CD14-positive monocyte (primary cell): Measurements from ENCODE around the gene KMT2C. TPM values are rescaled to one million over a fixed set of nuclear protein-coding genes. Genes with fewer than 3 reads are reported as not detected.

Source experiments
- DNase-seq, 3 donors: peaks; one replicate each; pipeline ENCODE4 v3.0.0-alpha.2; 2011 to 2022
- H2AFZ ChIP-seq: 2 replicates; pipeline ENCODE4 v1.6.0; 2012; ENCODE audit warnings: mild to moderate bottlenecking, low read depth, low read length, inconsistent platforms; ENCODE audit not compliant: insufficient read depth, poor library complexity, severe bottlenecking
- H3K27ac ChIP-seq, 2 donors: 1 replicate in 1 of 2; 2 replicates in 1 of 2; pipeline ENCODE4 v1.5.1; 2012 to 2013; ENCODE audit warnings: low read length in 2 of 2, control low read depth in 1 of 2, inconsistent platforms in 1 of 2, low read depth in 1 of 2, mild to moderate bottlenecking in 1 of 2
- H3K27me3 ChIP-seq, 2 donors: one replicate each; pipeline versions ENCODE4 v1.6.0 to v1.6.1; 2011 to 2013; ENCODE audit warnings: low read length in 2 of 2; ENCODE audit not compliant: control insufficient read depth in 2 of 2, insufficient read depth in 2 of 2
- H3K36me3 ChIP-seq, 2 donors: replicated peaks in 1 of 2; 1 replicate in 1 of 2; 2 replicates in 1 of 2; pipeline versions ENCODE4 v1.5.1 to v1.6.1; 2012 to 2013; ENCODE audit warnings: low read length in 2 of 2, control low read depth in 1 of 2, inconsistent platforms in 1 of 2, mild to moderate bottlenecking in 1 of 2; ENCODE audit not compliant: insufficient read depth in 2 of 2, control insufficient read depth in 1 of 2
- H3K4me1 ChIP-seq, 2 donors: 1 replicate in 1 of 2; 2 replicates in 1 of 2; pipeline versions ENCODE4 v1.5.1 to v1.6.1; 2012 to 2013; ENCODE audit warnings: low read length in 2 of 2, control low read depth in 1 of 2, inconsistent platforms in 1 of 2, mild to moderate bottlenecking in 1 of 2, moderate library complexity in 1 of 2; ENCODE audit not compliant: insufficient read depth in 2 of 2, control insufficient read depth in 1 of 2
- H3K4me2 ChIP-seq: replicated peaks from 2 replicates; pipeline ENCODE3; 2012; ENCODE audit warnings: low read length, moderate library complexity, mild to moderate bottlenecking; ENCODE audit not compliant: poor library complexity, severe bottlenecking; ENCODE audit errors: extremely low read depth
- H3K4me3 ChIP-seq, 3 experiments: fragments of 200-600 bp in 1 of 3; sonication (generic) in 1 of 3; replicated peaks in 1 of 3; 1 replicate in 2 of 3; 2 replicates in 1 of 3; pipeline ENCODE4 v1.5.1; 2011 to 2013; ENCODE audit warnings: low read length in 3 of 3, mild to moderate bottlenecking in 3 of 3, control low read depth in 2 of 3, low read depth in 2 of 3, inconsistent platforms in 1 of 3, moderate library complexity in 1 of 3
- H3K79me2 ChIP-seq: 2 replicates; pipeline ENCODE4 v1.6.0; 2012; ENCODE audit warnings: mild to moderate bottlenecking, control low read depth, inconsistent platforms, low read length, moderate library complexity; ENCODE audit not compliant: insufficient read depth
- H3K9ac ChIP-seq: 2 replicates; pipeline ENCODE4 v1.6.0; 2017; ENCODE audit warnings: low read length, mild to moderate bottlenecking; ENCODE audit not compliant: insufficient read depth, poor library complexity, severe bottlenecking
- H3K9me3 ChIP-seq, 2 donors: replicated peaks in 1 of 2; 1 replicate in 1 of 2; 2 replicates in 1 of 2; pipeline versions ENCODE4 v1.5.1 to v1.6.1; 2012 to 2013; ENCODE audit warnings: low read length in 2 of 2, control low read depth in 1 of 2; ENCODE audit not compliant: control insufficient read depth in 1 of 2, insufficient read depth in 1 of 2
- H4K20me1 ChIP-seq: 2 replicates; pipeline ENCODE4 v1.6.0; 2012; ENCODE audit warnings: mild to moderate bottlenecking, low read length, control low read depth, moderate library complexity; ENCODE audit not compliant: insufficient read depth
- H3K27ac Mint-ChIP-seq, 7 donors: one replicate each; pipeline ENCODE4 v1.8.0; 2020; ENCODE audit warnings: mild to moderate bottlenecking in 7 of 7, mixed read lengths in 7 of 7, moderate library complexity in 6 of 7, inconsistent platforms in 2 of 7
- H3K27me3 Mint-ChIP-seq, 3 donors: one replicate each; pipeline ENCODE4 v1.8.0; 2021 to 2022; ENCODE audit warnings: low read depth in 3 of 3, mild to moderate bottlenecking in 3 of 3, mixed read lengths in 3 of 3, moderate library complexity in 3 of 3, inconsistent platforms in 1 of 3
- H3K36me3 Mint-ChIP-seq, 2 donors: one replicate each; pipeline ENCODE4 v1.8.0; 2020; ENCODE audit warnings: mixed read lengths in 2 of 2, inconsistent platforms in 1 of 2, mild to moderate bottlenecking in 1 of 2
- H3K4me1 Mint-ChIP-seq: one replicate; pipeline ENCODE4 v1.8.0; 2020; ENCODE audit warnings: mild to moderate bottlenecking, mixed read lengths
- H3K4me3 Mint-ChIP-seq, 2 donors: one replicate each; pipeline ENCODE4 v1.8.0; 2020; ENCODE audit warnings: mild to moderate bottlenecking in 2 of 2, mixed read lengths in 2 of 2, moderate library complexity in 1 of 2
- H3K9me3 Mint-ChIP-seq, 7 donors: one replicate each; pipeline ENCODE4 v1.8.0; 2020 to 2022; ENCODE audit warnings: mixed read lengths in 7 of 7, mild to moderate bottlenecking in 6 of 7, moderate library complexity in 6 of 7, inconsistent platforms in 2 of 7
- WGBS: methylation state at CpG from one replicate; pipeline ENCODE4 v1.1.5; 2013; ENCODE audit warnings: missing lambda C conversion rate; ENCODE audit not compliant: insufficient coverage; 5-methylcytosine and 5-hydroxymethylcytosine counted together
- intact Hi-C, 2 donors: fragments of 100-400 bp; cut with micrococcal nuclease; formaldehyde crosslinking; loops; one replicate each; pipeline versions ENCODE4 v1.15.0 to v1.15.1; 2023
- polyA plus RNA-seq, 3 donors: library from polyadenylated mRNA; depleted of rRNA in 1 of 3; unstranded in 2 of 3; stranded (reverse) in 1 of 3; fragments of 300-500 nt in 2 of 3; fragments of >200 nt in 1 of 3; fragmentation: Illumina TruSeq in 2 of 3; gene quantifications; 1 replicate in 2 of 3; 2 replicates in 1 of 3; pipeline ENCODE4 v1.2.3, GENCODE V29; 2012 to 2021
- TF ChIP-seq, protein P1 (sequence below): fragments of 200-600 bp; IDR thresholded peaks from one replicate; pipeline ENCODE4 v1.8.0; 2022; ENCODE audit warnings: antibody characterized with exemption, mild to moderate bottlenecking

The KMT2C gene
- polyA plus RNA-seq, 3 donors = 4.5 to 26.1 (median 7.3) TPM

- no peaks in the 10 kb centered on the region for H3K9me3 ChIP-seq
- no peaks in the 10 kb centered on the region for H3K27me3 ChIP-seq
- H3K27ac Mint-ChIP-seq = no peak overlapping the region
- no peaks in the 10 kb centered on the region for H3K4me1 ChIP-seq
- intact Hi-C loops = no loop called here
- DNase-seq = no peak
- no peaks in the 10 kb centered on the region for H3K4me1 Mint-ChIP-seq
- no peak overlapping the region for H3K4me3 Mint-ChIP-seq
- no peak overlapping the region for H3K4me3 ChIP-seq
- H4K20me1 ChIP-seq = no peaks in the 10 kb centered on the region
- 100% methylated on average over 2 of the region's 4 CpGs for whole genome bisulfite sequencing
- H3K79me2 ChIP-seq = no peaks in the 10 kb centered on the region
- no peak overlapping the region for H3K27ac ChIP-seq
- no peaks in the 10 kb centered on the region for H3K36me3 ChIP-seq
- H3K4me2 ChIP-seq = no peak overlapping the region
- H3K27me3 Mint-ChIP-seq = peaks cover under 1 to 4% (median 3%) of the 10 kb centered on the region in 3 donors
- peaks cover 0 to 3% (median 0%) of the 10 kb centered on the region in 7 donors for H3K9me3 Mint-ChIP-seq
- TF ChIP-seq, protein P1, sequence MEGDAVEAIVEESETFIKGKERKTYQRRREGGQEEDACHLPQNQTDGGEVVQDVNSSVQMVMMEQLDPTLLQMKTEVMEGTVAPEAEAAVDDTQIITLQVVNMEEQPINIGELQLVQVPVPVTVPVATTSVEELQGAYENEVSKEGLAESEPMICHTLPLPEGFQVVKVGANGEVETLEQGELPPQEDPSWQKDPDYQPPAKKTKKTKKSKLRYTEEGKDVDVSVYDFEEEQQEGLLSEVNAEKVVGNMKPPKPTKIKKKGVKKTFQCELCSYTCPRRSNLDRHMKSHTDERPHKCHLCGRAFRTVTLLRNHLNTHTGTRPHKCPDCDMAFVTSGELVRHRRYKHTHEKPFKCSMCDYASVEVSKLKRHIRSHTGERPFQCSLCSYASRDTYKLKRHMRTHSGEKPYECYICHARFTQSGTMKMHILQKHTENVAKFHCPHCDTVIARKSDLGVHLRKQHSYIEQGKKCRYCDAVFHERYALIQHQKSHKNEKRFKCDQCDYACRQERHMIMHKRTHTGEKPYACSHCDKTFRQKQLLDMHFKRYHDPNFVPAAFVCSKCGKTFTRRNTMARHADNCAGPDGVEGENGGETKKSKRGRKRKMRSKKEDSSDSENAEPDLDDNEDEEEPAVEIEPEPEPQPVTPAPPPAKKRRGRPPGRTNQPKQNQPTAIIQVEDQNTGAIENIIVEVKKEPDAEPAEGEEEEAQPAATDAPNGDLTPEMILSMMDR = no peak
- H3K9ac ChIP-seq = no peak overlapping the region
- no peak overlapping the region for H2AFZ ChIP-seq
- H3K36me3 Mint-ChIP-seq = no peaks in the 10 kb centered on the region
These were observed 44.9 kb upstream of the KMT2C start for GRCh38 chr7:152480664-152481063.

GRCh38 chr7:152479595-152479994, 43.8 kb upstream of the KMT2C start:
- Histone ChIP-seq H3K27me3 (no peaks in the 10 kb centered on the region), H3K79me2 (no peaks in the 10 kb centered on the region), H3K9ac (no peak overlapping the region), H3K36me3 (no peaks in the 10 kb centered on the region), H3K4me1 (peaks cover 0 to 3% of the 10 kb centered on the region in 2 donors), H3K9me3 (no peaks in the 10 kb centered on the region), H2AFZ (no peak overlapping the region), H3K4me2 (no peak overlapping the region), H4K20me1 (no peaks in the 10 kb centered on the region), H3K4me3 (no peak overlapping the region), H3K27ac (no peak overlapping the region)
- TF ChIP-seq, protein P1 = no peak
- H3K9me3 Mint-ChIP-seq = peaks cover 0 to 3% (median 0%) of the 10 kb centered on the region in 7 donors
- DNase-seq = no peak
- H3K4me1 Mint-ChIP-seq = peaks cover 4% of the 10 kb centered on the region
- peaks cover 0 to 4% (median 3%) of the 10 kb centered on the region in 3 donors for H3K27me3 Mint-ChIP-seq
- no peak overlapping the region for H3K4me3 Mint-ChIP-seq
- no peaks in the 10 kb centered on the region for H3K36me3 Mint-ChIP-seq
- intact Hi-C loops = no loop called here
- H3K27ac Mint-ChIP-seq = no peak overlapping the region
- WGBS = no CpG with 5 or more reads among the region's 1 CpG
